ENCODE measurements around the gene SLC2A9.

SLC2A9 gene

DNA sequence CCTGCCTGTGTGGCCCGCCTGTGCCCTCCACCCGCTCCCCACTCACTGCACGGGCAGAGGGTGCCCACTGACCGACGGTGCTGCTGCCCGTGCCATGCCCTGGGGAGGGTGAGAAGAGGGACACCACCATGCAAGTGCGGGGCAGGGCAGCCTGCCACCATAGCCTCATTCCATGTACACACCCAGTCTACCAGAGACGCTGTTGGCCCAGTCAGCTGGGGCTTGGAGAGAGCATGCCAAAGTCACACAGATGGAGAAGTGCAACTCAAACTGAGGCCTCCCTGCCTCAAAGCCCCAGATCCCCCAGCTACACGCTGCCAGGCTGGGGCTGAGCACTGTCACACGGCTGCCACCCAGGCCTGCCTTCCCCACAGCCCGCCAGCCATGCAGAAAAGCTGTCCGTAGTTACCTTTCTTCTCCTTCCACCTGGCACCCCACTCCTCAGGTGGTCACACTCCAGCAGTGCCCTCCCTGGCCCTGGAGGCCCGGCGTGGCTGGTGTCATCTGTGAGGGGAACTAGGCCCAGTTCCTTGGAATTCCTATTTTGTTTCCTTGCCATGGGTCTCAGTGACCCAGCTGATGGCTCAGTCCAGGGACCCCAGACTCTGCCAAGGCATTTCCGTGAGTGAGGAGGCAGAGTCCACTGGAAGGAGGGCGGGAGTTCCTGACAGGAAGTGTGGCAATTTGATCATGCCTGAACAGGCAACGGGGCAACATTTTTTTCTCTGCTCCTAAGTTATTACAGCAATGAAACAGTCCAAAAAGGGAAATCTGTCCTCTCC is at the start of gene SLC2A9:
Gene SLC2A9, minus strand, starts transcription at position 627 of the 782 bp plus-strand sequence. Its CDS starts 68 bp downstream, at position 559.
- DNase-seq (ENCODE audit: low read depth): peak; percentile 72

DNA sequence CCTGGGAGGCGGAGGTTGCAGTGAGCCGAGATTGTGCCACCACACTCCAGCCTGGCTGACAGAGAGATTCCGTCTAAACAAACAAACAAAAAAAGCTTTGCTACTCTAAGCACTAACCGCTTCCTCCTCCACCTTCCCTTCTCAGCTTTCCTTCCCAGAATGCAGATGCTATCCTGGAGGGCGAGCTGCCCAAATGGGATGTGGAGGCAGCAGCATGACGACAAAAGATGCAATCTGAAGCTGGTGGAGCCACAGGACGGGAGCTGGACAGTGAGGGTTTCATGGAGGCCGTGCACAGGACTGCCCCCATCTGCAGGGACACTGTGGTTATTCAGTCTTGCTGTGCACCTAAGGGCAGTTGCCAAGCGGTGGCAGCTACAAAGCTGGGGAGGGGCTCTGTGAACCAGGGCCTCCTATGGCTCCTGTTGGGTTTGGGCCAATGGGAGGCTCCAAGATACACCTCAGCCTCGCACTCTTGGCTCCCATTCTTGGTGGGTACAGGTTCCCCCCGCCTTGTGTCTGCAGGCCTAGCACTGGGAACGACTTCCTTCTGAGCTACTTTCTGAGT is 47.9 kb upstream of the SLC2A9 start:
- no peak for DNase-seq (ENCODE audit: low read depth)

DNA sequence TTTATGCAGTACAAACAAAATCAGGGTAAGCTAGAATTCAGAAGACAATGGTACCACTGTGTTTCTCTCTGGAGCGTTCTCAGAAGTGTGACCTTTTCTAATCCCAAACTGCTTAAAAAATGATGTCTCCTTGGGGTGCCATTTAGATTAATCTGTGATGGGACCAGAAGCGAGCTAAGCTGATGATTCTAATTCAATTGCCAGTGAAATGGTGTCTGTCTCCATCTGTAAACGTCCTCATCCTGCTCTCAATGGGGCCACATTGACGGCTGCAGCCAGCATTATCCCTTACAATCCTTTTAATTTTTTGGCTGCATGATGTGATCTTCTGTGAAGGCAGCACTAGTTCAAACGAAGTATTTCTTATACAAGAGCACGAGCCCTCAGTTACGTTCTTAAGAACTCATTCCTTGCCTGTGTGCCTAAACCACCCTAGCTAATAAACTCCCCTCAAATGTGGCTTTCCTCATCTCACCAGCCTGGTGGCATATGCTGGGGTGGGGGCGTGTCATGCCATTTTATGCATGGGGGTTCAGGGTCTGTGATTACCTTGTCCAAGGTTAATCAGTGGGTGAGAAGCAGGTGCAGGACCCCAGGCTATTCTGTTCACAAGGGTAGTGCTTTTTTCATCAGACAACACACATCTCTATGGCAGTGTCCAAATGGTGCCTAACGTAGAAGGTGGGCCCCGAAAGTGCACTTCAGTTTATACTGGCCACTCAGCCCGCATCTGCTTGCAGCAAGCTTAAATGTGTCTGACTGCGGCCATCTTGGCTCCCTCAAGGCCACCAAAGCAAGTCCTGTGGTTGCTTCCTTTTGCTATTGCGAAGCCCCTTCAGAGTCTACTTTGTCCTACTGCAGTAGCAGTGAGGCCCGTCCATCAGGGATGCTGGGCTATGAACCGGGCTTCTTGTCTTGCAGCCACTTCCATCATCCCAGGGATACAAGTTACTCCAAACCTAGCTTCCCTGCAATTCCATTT is 45.7 kb upstream of the SLC2A9 start:
- no peak for DNase-seq (ENCODE audit: low read depth)

DNA sequence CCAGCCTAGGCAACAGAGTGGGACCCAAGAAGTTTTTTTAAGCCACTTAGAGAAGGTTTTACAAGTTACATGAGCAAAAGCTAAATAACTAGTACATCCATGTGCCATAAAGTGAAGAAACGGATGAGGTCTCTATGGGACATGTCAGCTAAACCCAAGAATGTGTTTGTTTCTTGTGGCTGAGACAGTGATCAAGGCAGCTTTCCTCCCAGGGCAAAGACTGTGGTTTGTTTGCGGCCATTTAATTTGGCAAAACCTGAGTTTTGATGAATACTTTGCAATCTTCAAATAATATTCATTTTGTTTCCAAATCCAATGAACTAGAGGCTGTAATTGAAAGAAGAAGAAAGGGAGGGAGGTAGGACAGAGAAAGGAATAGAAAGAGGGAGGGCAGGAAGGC is 44.9 kb upstream of the SLC2A9 start:
- no peak for DNase-seq (ENCODE audit: low read depth)

- peak; percentile 76 for DNase-seq (ENCODE audit: low read depth)
These were observed 42.4 kb upstream of the SLC2A9 start for GRCh38 chr4:10063544-10064300.

- DNase-seq (ENCODE audit: low read depth): peak; percentile 45
These were observed 40.5 kb upstream of the SLC2A9 start for GRCh38 chr4:10061650-10062415.

DNA sequence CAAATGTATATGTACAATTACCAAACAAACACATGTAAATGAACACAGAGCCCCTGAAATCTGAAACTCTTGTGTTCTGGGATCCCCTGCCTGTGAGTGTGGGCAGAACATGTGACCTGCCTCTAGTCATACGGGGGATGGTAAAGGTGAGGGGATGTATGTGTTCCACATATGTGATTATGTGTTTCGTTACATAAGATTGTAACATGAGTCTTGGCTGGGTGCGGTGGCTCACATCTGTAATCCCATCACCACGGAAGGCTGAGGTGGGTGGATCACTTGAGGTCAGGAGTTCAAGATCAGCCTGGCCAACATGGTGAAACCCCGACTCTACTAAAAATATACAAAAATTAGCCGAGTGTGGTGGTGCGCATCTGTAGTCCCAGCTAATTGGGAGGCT is 37.1 kb upstream of the SLC2A9 start:
- no peak for DNase-seq (ENCODE audit: low read depth)

- DNase-seq (ENCODE audit: low read depth): no peak
These were observed 35.7 kb upstream of the SLC2A9 start for GRCh38 chr4:10057023-10057395.

DNA sequence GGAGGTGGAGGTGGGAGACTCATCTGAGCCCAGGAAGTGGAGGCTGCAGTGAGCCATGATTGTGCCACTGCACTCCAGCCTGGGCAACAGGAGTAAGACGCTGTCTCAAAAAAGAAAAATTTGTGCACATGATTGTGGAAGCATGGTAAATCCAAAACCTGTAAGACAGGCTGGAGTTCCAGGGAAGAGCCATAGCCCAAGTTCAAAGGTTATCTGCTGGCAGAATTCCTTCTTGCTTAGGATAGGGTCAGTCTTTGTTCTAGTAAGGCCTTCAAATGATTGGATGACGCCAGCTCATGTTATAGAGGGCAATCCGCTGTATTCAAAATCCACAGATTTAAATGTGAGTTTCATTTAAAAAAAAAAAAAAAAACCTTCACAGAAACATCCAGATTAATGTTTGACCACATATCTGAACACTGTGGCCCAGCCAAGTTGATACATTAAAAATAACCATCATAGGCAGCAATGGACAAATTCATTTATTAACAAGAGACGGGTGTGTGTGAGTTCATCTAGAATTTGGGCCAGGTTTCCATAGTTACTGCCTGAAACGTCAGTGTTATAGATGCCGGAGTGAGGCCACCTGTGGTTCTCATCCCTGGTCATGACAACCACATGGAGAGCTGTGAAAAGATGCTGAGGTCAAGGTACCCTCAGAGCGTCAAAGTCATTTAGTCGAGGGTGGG is 35.2 kb upstream of the SLC2A9 start:
- no peak for DNase-seq (ENCODE audit: low read depth)

DNA sequence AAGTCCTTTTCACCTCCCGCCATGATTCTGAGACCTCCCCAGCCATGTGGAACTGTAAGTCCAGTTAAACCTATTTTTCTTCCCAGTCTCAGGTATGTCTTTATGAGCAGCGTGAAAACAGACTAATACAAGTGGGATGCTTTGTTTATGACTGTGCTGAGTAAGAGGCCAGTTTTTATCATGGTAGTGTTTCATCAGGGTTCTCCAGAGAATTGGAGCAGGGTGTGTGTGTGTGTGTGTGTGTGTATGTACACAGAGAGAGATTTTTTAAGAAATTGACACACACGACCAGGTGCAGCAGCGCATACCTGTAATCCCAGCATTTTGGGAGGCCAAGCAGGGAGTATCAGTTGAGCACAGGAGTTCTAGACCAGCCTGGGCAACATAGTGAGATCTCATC is 34.6 kb upstream of the SLC2A9 start:
- no peak for DNase-seq (ENCODE audit: low read depth)

GRCh38 chr4:10054571-10055041 is 33.3 kb upstream of the SLC2A9 start:
- DNase-seq (ENCODE audit: low read depth): no peak

DNA sequence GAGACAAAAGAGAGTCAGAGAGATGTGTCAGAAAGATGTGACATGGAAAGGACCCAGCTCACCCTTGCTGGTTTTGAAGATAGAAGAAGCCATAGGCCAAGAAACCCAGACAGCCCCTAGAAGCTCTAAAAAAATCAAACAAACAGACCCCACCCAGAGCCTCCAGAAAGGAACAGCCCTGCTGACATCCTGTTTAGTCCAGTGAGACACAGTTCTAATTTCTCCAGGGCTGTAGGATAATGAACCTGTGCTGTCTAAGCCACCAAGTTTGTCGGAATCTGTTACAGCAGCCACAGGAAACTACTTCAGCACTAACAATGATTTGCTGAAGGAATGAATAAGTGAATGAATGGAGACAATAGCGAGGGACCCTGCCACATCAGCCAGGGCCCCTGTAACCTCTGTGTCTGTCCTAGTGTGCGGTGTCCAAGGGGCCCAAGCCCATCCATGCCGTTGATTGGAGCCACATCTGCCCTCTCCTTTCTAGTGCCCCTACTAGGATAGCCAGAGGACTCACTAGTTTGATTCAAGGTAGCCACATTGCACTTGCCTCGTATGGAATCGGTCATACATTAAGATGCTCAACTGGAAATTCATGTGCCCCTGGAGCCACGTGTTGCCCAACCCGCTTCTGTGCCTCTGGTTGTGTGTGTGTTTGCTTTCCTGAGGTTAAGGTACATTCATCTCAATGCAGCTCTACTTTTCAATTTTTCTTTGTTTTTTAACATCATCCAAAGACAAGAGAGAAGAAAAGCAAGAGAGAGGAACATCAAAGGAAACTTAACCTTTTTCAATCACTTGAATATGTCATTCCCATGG is 32.5 kb upstream of the SLC2A9 start:
- DNase-seq (ENCODE audit: low read depth): no peak

- DNase-seq (ENCODE audit: low read depth): no peak
These were observed 30.3 kb upstream of the SLC2A9 start for GRCh38 chr4:10051517-10052135.

- DNase-seq (ENCODE audit: low read depth): no peak
These were observed 29.4 kb upstream of the SLC2A9 start for GRCh38 chr4:10050721-10051120.

DNA sequence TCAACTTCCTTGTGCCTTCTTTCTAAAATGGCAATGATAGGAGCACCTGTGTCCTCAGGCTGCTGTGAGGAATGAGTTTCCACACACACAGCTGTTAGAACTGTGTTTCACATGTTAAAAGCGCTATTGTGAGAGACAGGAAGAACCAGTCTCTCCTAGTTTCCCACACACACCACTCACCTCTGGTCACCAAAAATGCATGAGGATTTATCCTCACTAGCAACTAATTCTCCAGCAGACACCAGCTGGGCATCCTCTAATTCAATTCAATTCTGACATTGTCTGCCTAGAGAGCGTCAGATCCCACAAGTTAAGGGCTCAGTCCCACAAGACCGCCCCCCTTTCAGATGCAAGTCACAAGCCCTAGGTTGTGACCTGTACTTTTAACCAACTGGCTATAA is 29.0 kb upstream of the SLC2A9 start:
- DNase-seq (ENCODE audit: low read depth): no peak

DNA sequence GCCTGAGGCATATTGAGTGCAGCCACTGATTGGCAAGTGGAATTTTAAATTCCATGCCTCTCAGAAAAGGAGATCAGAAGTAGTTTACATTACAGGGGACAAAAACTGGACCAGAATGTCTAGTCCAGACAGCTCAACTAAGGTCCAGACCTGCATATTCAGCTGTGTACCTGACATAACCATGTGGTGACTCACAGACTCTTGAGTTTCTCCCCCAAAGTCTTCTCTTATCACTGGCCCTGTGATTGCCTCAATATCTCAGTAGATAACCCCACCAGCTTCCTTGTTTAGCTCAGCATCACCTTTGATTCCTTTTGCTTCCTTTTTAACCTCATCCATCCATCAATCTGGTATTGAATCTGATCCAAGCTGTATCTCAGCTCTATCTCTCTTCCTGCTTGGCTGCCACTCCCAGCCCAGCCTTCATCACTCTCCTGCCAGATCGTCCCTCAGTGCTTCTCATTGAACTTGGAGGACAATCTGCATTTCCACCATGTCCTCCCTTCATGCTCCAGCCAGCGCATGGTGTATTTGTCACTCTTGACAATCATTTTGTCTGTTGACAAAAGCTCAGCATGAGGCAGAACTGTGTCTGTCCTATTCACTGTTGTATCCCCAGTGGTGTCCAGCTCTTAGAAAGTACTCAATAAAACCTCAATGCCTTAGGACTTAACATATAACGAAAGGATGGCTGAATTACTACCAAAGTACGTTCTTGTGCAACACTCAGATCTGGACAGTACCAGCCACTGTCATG is 27.8 kb upstream of the SLC2A9 start:
- DNase-seq (ENCODE audit: low read depth): no peak

- no peak for DNase-seq (ENCODE audit: low read depth)
These were observed 26.7 kb upstream of the SLC2A9 start for GRCh38 chr4:10047967-10048366.

DNA sequence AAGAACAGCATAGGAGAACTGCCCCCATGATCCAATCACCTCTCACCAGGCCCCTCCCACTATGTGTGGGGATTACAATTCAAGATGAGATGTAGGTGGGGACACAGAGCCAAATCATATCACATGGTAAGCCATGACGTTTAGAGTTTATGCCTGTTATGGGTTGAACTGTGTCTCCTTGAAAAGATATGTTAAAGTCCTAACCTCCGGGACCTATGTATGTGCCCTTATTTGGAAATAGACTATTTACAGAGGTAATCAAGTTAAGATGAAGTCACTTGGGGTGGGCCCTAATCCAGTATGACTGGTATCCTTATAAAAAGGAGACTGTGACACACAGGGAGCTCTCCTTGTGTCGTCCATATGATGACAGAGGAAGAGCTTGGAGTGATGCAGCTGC is 25.2 kb upstream of the SLC2A9 start:
- peak; percentile 41 for DNase-seq (ENCODE audit: low read depth)
